GM21723 (cell line): ENCODE measurements around the gene TDRD10.
"Not testable (repeated sequence)": the region's sequence is repeated elsewhere in the genome, so short reads cannot be mapped to it uniquely, and the experiment has no call there.

Source experiments
- ATAC-seq: cut with Tn5 transposase; IDR thresholded peaks from one replicate; pipeline ENCODE4 v1.9.1; 2021; ENCODE audit warnings: mild to moderate bottlenecking, moderate library complexity; ENCODE audit not compliant: unreplicated experiment

The TDRD10 gene

GRCh38 chr1:154478639-154479038 lies 23.4 kb upstream of the TDRD10 start:
- ATAC-seq: no peak

GRCh38 chr1:154479764-154480421 lies 22.1 kb upstream of the TDRD10 start:
- no peak for ATAC-seq

- ATAC-seq: no peak
Measured at GRCh38 chr1:154481053-154481452, 21.0 kb upstream of the TDRD10 start.

- ATAC-seq: no peak
Measured at GRCh38 chr1:154483941-154484803, 17.8 kb upstream of the TDRD10 start.

GRCh38 chr1:154485106-154485505 lies 16.9 kb upstream of the TDRD10 start:
- ATAC-seq: no peak

GRCh38 chr1:154485910-154486496 lies 16.0 kb upstream of the TDRD10 start:
- no peak for ATAC-seq

GRCh38 chr1:154486756-154487155 lies 15.3 kb upstream of the TDRD10 start:
- not testable (repeated sequence) for ATAC-seq

GRCh38 chr1:154488922-154489321 lies 13.1 kb upstream of the TDRD10 start:
- no peak for ATAC-seq

- no peak for ATAC-seq
Measured at GRCh38 chr1:154489695-154490274, 12.2 kb upstream of the TDRD10 start.

GRCh38 chr1:154490317-154490716 lies 11.7 kb upstream of the TDRD10 start:
- no peak for ATAC-seq

GRCh38 chr1:154492115-154492514 lies 9.9 kb upstream of the TDRD10 start:
- ATAC-seq: peak; percentile 39

GRCh38 chr1:154493276-154493675 lies 8.7 kb upstream of the TDRD10 start:
- no peak for ATAC-seq

GRCh38 chr1:154495496-154496273 lies 6.3 kb upstream of the TDRD10 start:
- ATAC-seq: no peak

- ATAC-seq: no peak
Measured at GRCh38 chr1:154496383-154496782, 5.6 kb upstream of the TDRD10 start.

- no peak for ATAC-seq
Measured at GRCh38 chr1:154497026-154497806, 4.8 kb upstream of the TDRD10 start.

- ATAC-seq: no peak
Measured at GRCh38 chr1:154499446-154499845, 2.6 kb upstream of the TDRD10 start.

- ATAC-seq: no peak
Measured at GRCh38 chr1:154500533-154500932, 1.5 kb upstream of the TDRD10 start.

GRCh38 chr1:154501423-154502065 lies 475 bp upstream of the TDRD10 start:
- ATAC-seq: no peak

GRCh38 chr1:154502744-154503115 lies 711 bp downstream of the TDRD10 start:
- ATAC-seq: no peak

GRCh38 chr1:154503898-154504297 lies 1.9 kb downstream of the TDRD10 start:
- ATAC-seq: no peak
